Stimulated activated naive CD8-positive, alpha-beta T cell treated with anti-CD3 and anti-CD28 coated beads, Interleukin-15, Interleukin-2, amounts not matched to agents 100 U/mL and 50 U/mL, for 24 hours (primary cell): ENCODE data around the gene MOCS3.

ENCODE experiments used
- ATAC-seq: fragments of 150-1000 bp; cut with Tn5 transposase; one replicate; pipeline ENCODE4 v1.10.0; 2021
- DNase-seq: peaks from one replicate; pipeline ENCODE4 v3.0.0; 2021

Gene MOCS3

DNA sequence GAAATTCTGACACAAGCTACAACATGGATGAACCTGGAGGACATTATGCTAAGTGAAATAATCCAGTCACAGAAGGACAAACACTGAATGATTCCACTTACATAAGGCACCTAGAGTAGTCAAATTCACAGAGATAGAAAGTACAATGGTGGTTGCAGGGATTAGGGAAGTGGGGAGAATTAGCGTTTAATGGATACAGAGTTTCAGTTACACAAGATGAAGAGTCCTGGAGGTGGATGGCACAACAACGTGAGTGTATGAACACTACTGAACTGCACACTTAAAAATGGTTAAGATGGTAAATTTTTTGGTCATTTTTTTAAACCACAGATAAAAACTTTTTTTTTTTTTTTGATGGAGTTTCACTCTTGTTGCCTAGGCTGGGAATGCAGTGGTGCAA, 24.7 kb downstream of the MOCS3 start:
- ATAC-seq (no peak), DNase-seq (no peak)

DNA sequence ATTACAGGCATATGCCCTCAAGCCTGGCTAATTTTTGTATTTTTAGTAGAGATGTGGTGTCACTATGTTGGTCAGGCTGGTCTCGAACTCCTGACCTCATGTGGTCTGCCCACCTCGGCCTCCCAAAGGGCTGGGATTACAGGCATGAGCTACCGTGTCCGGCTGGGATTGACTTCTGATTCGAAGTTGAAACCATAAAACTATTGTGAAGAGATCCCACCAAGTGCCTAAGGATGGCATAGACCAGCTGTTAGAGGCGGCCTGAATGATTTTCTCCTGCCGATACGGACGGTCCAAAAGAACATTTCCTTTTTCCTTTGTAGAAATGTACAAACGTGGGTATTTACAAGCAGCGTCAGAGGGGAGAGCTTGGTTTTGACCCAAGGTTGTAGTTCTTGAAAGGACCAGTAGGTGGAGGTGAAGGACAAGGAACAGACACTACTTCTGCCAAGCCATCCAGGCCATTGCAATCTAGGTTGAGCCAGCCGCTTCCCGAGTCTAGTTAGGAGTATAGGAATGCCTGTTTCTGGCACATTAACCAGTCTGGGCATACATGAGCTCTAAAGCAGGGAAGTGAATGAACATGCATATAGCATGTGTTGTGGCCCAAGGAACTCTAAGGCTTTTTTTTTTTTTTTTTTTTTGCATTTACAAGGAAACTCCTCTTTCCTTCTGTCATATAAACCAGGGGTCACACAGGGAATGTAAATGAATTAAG, 29.0 kb downstream of the MOCS3 start:
- DNase-seq (peak; percentile 69), ATAC-seq (peak; percentile 94)

GRCh38 chr20:50991076-50991475, 32.5 kb downstream of the MOCS3 start:
- ATAC-seq: no peak
- DNase-seq: no peak

GRCh38 chr20:50992336-50992732, 33.7 kb downstream of the MOCS3 start:
- ATAC-seq: no peak
- DNase-seq: no peak

GRCh38 chr20:50992733-50993457, 34.3 kb downstream of the MOCS3 start:
- ATAC-seq (peak; percentile 96), DNase-seq (peak; percentile 50)

DNA sequence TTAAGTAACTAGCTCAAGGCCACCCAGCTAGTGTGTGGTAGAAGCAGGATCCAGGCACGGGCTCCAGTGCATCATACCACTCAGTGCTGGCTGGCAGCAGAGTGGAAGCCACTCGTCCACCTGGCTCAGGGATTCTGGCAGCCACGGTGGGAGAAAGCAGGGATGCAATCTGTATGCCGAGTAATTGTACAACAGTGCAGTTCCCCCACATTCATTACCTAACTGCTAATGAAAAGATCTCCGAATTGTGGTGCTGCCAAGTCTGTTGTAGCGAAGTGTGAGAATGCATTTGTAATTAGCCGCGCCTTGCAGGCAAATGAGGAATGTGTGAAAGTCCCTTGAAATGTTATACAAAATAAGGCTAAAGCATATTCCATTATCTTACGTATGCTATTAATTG, 35.3 kb downstream of the MOCS3 start:
- ATAC-seq (no peak), DNase-seq (no peak)

DNA sequence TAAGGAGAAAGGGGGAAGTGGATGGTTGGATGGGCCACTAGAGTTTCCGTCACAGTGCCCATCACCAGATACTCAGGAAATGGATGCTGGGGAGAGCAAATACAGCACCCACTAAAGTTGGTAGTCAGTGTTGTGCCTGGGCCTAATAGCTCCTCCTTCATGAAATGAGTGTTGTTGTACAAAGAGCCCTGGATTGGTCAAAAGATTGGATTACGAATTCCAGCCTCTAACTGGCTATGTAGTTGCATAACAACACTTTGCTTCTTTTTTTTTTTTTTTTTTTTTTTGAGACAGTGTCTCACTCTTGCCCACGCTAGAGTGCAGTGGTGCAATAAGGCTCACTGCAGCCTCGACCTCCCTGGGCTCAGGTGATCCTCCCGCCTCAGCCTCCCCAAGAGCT, 36.9 kb downstream of the MOCS3 start:
- no peak for ATAC-seq
- no peak for DNase-seq

- no peak for DNase-seq
- ATAC-seq: no peak
Measured at GRCh38 chr20:50996901-50997865, 38.6 kb downstream of the MOCS3 start.

DNA sequence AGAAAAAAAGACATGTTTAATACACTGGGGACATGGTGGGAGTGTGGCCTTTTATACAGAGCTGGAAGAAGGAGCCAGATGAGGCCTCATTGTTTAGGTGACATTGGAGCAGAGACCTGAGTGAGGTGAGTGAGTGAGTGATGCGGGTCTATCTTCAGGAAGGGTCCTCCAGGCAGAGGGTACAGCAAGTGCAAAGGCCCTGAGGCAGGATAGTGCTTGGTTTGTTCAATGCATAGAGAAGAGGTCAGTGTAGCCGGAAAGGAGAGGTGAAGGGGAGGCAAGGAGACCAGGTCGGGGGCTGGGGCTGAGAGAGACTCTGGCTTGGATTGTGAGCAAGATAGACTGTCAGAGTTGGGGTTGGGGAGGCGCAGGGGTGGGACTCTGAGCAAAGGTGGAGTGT, 40.7 kb downstream of the MOCS3 start:
- no peak for DNase-seq
- ATAC-seq: no peak

DNA sequence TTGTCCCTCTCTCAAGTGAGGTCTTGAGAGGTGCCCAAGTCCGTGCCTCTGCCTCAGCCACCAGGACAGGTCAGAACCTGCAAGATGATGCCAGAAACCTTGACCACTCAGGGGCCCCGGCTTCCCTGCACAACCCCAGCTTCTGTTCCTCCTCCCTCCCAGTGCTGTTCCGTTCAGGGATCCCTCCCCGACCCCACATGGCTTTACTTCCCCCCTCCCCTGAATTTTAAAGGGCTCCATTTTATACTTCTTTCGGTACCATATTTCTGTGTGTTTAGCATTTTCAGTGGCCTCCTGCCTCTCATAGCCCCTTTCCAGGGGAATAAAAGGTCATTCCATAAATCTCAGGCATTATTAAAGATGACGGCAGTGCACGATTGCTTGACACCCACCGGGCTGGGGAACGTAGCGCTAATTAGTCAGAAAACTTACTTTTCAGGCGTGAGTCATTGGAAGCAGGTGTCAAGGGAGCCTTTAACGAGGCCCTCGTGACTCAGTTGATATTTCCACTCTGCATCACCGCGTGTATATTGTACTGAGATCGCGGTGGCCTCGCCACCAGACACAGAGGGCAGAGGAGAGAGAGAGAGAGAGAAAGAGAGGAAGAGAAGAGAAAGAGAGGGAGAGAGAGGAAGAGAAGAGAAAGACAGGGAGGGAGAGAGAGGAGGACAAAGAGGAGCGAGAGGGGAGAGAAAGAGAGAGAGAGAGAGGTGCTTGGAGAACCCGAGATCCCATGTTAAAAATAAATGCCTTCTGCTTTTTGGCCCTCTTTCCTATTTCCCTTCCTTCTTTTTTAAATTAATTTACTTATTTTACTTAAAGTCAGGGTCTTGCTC, 43.0 kb downstream of the MOCS3 start:
- ATAC-seq: peak; percentile 65
- DNase-seq: no peak

DNA sequence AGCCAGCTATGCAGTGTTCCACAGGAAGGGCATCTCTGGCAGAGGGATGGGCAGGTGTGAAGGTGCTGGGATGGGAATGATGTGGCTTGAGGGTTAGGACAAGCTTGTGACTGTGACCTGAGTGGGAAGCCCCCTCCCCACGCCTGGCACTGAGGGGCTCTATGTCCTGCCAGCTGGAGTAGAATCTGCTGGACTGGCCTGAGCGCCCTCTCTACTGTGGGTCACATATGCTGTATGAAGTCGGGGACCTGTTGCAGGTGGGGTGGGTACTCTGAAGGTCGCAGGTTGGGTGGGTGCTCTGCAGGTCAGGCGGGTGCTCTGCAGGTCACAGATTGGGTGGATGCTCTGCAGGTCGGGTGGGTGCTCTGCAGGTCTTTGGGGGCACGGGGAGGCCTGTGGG, 44.0 kb downstream of the MOCS3 start:
- ATAC-seq: no peak
- no peak for DNase-seq

DNA sequence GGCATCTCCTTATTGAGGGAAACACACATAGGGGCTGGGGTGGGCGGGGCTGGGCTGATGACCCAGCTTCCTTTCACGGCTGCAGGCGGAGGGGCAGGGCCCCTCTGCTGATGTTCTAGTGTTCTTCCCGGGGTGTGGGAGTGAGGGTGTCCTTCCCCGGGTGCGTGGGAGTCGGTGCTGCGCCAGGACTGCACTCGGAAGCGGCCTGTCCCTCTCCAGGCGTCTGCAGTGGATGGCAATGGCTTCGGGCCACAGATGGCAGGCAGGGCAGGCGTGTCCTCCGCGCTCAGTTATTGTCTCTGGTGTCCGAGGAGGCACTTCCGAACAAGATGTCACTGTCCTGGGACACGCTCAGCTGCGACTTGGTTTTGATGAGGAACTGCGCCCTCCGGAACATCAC, 45.1 kb downstream of the MOCS3 start:
- no peak for DNase-seq
- no peak for ATAC-seq

- ATAC-seq (no peak), DNase-seq (no peak)
Measured at GRCh38 chr20:51004305-51004727, 45.7 kb downstream of the MOCS3 start.

DNA sequence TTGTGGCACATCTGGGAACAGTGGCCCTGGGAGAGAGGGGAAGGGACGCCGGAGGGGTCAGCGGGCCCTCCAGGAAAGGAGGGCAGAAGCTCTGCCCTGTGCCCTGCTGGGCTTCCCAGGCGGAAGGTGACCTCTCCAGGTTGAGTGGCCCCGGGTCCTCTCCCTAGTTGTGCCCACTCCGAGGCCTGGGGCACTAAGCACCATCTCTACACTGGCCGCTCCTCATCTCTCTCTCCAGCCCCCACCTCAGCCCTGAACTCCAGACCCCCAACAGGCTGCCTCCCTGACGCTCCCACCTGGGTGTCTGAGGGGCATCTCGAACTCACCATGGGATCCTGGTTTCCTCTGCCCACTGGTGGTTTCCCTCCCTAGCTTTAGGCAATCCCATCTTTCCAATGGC, 46.2 kb downstream of the MOCS3 start:
- ATAC-seq (no peak), DNase-seq (no peak)

DNA sequence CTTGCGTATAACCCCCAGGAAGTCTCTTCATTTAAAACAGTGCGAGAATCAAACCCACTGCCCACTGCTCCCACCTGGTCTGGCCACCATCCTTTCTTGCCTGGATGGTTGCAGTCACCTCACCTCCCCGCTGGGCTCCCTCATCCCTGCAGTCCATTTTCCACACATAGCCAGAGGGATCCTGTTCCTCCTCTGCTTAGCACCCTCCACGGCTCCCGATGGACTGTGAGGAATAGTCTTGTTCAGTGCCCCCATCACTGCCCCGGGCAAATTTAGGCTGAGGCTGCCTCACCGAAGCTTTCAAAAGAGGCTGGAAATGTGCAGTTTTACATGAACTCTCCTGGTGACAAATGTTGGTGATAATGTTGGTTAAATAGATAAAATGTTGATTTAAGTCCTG, 46.6 kb downstream of the MOCS3 start:
- DNase-seq: no peak
- no peak for ATAC-seq

DNA sequence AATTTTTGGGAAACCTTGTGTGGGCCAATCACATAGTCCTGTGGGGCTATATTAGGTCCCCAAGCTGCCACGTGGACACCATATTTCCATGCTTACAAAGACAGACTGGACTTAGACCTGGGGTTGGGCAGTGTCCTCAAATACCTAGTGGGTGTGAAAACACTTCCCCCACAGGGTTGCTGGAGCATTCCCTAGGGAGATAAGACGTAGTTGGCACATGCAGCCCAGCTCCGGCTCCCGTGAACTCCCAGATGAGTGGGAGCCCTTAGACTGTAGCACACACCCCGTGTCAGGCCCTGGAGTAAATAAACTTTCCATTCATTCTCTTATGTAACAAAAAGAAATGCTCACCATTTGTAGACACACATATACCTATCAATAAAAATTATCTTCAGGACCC, 50.1 kb downstream of the MOCS3 start:
- DNase-seq (no peak), ATAC-seq (no peak)

GRCh38 chr20:51009303-51010042, 50.9 kb downstream of the MOCS3 start:
- DNase-seq (no peak), ATAC-seq (no peak)

- no peak for ATAC-seq
Measured at GRCh38 chr20:51010043-51010365, 51.4 kb downstream of the MOCS3 start.

DNA sequence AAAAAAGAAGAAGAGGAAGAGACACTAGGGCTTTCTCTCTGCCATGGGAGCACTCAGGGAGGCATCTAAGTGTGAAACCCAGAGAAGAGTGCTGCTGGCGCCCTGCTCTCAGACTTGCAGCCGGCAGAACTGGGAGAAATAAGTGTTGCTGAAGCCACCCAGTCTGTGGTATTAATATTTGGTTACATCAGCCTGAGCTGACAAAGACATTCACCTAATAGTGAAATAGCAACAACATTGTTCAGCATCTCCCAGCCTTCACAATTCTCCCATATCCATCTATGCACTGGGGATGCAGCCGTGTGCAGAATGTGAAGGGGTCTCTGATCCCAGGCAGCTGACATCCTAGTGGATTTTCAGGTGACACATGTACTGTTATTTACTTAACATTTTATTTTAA, 52.3 kb downstream of the MOCS3 start:
- no peak for DNase-seq
- ATAC-seq: no peak

More at GRCh38 chr20:51010043-51010365, 51.4 kb downstream of the MOCS3 start:
- DNase-seq: no peak

- ATAC-seq: no peak
- no peak for DNase-seq
Measured at GRCh38 chr20:51011479-51011878, 52.9 kb downstream of the MOCS3 start.

- no peak for ATAC-seq
Measured at GRCh38 chr20:51012357-51012756, 53.7 kb downstream of the MOCS3 start.

More at GRCh38 chr20:51012357-51012756, 53.7 kb downstream of the MOCS3 start:
- no peak for DNase-seq
